T-helper 22 cell (primary cell): ENCODE measurements around the gene COX8C.
A peak's percentile ranks its signal among the peaks of the same experiment; 100 is the strongest.
"Not testable (repeated sequence)": the region's sequence is repeated elsewhere in the genome, so short reads cannot be mapped to it uniquely, and the experiment has no call there.

Experiments
- DNase-seq: peaks from one replicate; pipeline ENCODE4 v3.0.0-alpha.2; 2020; ENCODE audit warnings: low read depth

Gene COX8C

GRCh38 chr14:93322929-93323599, 23.9 kb upstream of the COX8C start:
- DNase-seq = no peak

- DNase-seq = no peak
Observed at GRCh38 chr14:93323600-93324174, 23.3 kb upstream of the COX8C start.

- no peak for DNase-seq
Observed at GRCh38 chr14:93326196-93326595, 20.8 kb upstream of the COX8C start.

- no peak for DNase-seq
Observed at GRCh38 chr14:93328546-93328945, 18.4 kb upstream of the COX8C start.

- DNase-seq = no peak
Observed at GRCh38 chr14:93329965-93330608, 16.9 kb upstream of the COX8C start.

GRCh38 chr14:93330609-93331000, 16.4 kb upstream of the COX8C start:
- DNase-seq = no peak

- DNase-seq = no peak
Observed at GRCh38 chr14:93331002-93331727, 15.8 kb upstream of the COX8C start.

- DNase-seq = no peak
Observed at GRCh38 chr14:93331728-93332396, 15.1 kb upstream of the COX8C start.

- DNase-seq = no peak
Observed at GRCh38 chr14:93332397-93332852, 14.6 kb upstream of the COX8C start.

GRCh38 chr14:93332853-93333630, 13.9 kb upstream of the COX8C start, which contains the start of gene BTBD7:
TSS of gene BTBD7 (minus strand) at chr14:93333036. CDS start at chr14:93296051, 36,985 bp downstream.
- peak; percentile 91 for DNase-seq

- no peak for DNase-seq
Observed at GRCh38 chr14:93333631-93334103, 13.3 kb upstream of the COX8C start.

GRCh38 chr14:93337143-93337753, 9.7 kb upstream of the COX8C start:
- DNase-seq = no peak

GRCh38 chr14:93337884-93338283, 9.1 kb upstream of the COX8C start:
- DNase-seq = no peak

- DNase-seq = no peak
Observed at GRCh38 chr14:93343266-93343665, 3.7 kb upstream of the COX8C start.

- no peak for DNase-seq
Observed at GRCh38 chr14:93343797-93344196, 3.2 kb upstream of the COX8C start.

- no peak for DNase-seq
Observed at GRCh38 chr14:93347850-93348249, 868 bp downstream of the COX8C start.

GRCh38 chr14:93348292-93348691, 1.3 kb downstream of the COX8C start:
- no peak for DNase-seq

GRCh38 chr14:93354873-93355272, 7.9 kb downstream of the COX8C start:
- not testable (repeated sequence) for DNase-seq

GRCh38 chr14:93368996-93369712, 22.2 kb downstream of the COX8C start:
- DNase-seq = no peak

- no peak for DNase-seq
Observed at GRCh38 chr14:93369713-93370266, 22.8 kb downstream of the COX8C start.
